GM13976 (cell line): ENCODE data around the gene NQO2.

ENCODE experiments used
- DNase-seq: peaks from one replicate; pipeline ENCODE4 v3.0.0; 2012; ENCODE audit warnings: low spot score
- in situ Hi-C: fragments of 300-500 bp; cut with MboI; formaldehyde crosslinking; loops from one replicate; pipeline ENCODE4 v1.12.0; 2022; ENCODE audit warnings: low sequenced_read_pairs, mixed read lengths, inconsistent platforms; ENCODE audit not compliant: unreplicated experiment
- TF ChIP-seq, protein P1 (sequence below): IDR thresholded peaks from 2 replicates; pipeline ENCODE4 v1.5.1; 2012; ENCODE audit warnings: borderline replicate concordance, mild to moderate bottlenecking; ENCODE audit not compliant: insufficient read depth; ENCODE audit errors: extremely low read depth, missing control alignments, control extremely low read depth

NQO2 gene

DNA sequence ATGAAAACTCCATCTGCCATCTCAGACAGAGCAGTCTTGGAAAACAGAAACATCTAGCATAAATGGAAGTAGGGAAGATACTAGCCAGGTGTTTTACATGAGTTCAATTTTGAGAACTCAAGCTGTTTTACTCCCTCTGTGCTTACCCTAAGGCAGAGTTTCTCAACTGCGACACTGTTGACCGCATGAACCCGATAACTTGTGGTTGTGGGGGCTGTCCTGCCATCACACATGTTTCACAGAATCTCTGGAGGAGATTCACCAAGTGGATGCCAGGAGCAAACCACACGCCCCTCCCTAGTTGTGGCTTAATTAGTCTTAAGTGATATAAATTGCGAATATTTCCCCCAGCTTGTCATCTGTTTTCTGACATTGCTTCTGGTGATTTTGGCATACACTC, 26.0 kb upstream of the NQO2 start:
- no peak for DNase-seq
- in situ Hi-C loops = no loop called here
- TF ChIP-seq, protein P1, sequence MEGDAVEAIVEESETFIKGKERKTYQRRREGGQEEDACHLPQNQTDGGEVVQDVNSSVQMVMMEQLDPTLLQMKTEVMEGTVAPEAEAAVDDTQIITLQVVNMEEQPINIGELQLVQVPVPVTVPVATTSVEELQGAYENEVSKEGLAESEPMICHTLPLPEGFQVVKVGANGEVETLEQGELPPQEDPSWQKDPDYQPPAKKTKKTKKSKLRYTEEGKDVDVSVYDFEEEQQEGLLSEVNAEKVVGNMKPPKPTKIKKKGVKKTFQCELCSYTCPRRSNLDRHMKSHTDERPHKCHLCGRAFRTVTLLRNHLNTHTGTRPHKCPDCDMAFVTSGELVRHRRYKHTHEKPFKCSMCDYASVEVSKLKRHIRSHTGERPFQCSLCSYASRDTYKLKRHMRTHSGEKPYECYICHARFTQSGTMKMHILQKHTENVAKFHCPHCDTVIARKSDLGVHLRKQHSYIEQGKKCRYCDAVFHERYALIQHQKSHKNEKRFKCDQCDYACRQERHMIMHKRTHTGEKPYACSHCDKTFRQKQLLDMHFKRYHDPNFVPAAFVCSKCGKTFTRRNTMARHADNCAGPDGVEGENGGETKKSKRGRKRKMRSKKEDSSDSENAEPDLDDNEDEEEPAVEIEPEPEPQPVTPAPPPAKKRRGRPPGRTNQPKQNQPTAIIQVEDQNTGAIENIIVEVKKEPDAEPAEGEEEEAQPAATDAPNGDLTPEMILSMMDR = no peak

DNA sequence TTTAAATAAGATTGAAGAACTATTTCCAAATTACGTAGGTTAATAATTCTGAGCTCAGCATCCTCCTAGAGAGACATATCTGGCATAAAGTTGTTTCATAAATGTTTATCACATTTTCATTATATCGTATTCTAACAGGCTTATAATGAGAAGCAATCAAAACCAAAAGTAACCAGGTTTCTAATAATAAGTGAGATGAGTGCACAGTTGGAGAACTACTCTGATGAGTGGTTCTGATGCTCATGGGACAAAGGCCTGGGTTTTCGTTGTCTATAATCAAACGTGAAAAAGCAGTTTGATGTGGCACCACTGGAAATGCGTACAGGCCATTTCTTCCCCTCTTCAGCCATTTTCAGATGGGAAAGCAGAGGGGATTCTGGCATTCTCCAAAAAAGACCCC, 23.6 kb upstream of the NQO2 start:
- TF ChIP-seq, protein P1 = no peak
- in situ Hi-C loops = no loop called here
- no peak for DNase-seq

- in situ Hi-C loops = no loop called here
- TF ChIP-seq, protein P1 = no peak
- DNase-seq = no peak
Measured at GRCh38 chr6:2976571-2977085, 23.1 kb upstream of the NQO2 start.

DNA sequence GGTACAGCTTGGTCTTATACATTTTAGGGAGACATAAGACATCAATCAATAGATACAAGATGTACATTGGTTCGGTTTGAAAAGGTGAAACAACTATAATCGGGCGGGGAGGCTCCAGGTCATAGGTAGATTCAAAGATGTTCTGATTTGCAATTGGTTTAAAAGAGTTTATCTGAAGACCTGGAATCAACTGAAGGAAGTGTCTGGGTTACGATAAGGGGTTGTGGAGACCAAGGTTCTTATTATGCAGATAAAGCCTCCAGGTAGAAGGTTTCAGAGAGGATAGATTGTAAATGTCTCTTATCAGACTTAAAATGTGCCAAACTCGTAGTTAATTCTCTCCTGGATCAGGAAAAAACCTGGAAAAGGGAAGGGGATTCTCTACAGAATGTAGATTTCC, 22.4 kb upstream of the NQO2 start:
- in situ Hi-C loops = no loop called here
- TF ChIP-seq, protein P1 = no peak
- no peak for DNase-seq

DNA sequence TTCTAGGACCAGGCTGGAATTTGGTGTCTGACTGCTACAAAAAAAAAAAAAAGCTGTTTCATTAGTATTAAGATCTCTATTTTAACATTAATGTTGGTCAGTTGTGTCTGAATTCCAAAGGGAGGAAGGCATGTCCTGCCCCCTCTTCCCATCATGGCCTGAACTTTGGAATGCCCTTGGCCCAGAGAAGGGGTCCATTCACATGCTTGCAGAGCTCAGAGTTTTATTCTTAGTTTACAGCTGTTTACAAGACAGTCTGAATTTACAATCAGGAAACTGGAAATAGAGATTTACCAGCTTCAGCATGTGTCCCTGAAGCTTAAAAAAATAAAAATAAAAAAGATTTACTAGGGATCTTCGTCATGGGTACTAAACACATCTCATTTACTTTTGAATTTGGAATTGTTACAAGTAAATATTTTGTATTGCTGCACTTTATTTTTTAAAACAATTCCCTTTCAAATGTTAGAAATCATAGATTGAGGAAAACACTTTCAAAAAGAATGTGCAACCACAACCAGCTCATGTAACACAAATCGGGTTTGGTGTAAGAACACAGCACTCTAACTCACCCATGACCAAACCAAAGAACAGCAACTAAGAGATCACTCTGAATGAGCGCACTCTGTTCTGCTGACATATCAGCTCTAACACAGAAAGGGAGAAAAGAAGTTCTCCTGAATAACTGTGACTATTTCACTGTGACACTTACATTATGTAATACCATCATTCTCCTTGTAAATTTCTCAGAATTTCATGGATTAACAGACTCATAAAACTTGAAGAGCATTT, 21.7 kb upstream of the NQO2 start:
- in situ Hi-C loops = no loop called here
- TF ChIP-seq, protein P1 = no peak
- DNase-seq = no peak

GRCh38 chr6:2978923-2979322, 20.8 kb upstream of the NQO2 start:
- DNase-seq = no peak
- TF ChIP-seq, protein P1 = no peak
- in situ Hi-C loops = no loop called here

DNA sequence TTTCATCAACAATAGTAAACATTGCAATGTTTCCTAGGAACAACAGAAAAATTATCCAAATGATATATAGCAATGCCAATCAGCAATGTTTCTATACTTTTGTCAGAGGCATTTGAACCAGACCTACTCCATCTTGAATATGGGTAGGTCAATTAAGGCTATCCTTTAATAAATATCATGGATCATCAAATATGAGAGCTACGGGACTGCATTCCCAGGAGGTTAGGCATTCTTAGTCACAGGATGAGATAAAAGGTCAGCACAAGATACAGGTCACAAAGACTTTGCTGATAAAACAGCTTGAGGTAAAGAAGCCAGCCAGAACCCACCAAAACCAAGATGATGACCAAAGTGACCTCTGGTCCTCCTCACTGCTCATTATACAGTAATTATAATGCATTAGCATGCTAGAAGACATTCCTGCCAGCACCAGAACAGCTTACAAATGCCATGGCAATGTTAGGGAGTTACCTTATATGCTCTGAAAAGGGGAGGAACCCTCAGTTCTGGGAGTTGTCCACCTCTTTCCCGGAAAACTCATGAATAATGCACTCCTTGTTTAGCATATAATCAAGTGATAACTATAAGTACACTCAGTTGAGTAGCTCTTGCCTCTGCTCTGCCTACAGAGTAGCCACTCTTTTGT, 19.8 kb upstream of the NQO2 start:
- TF ChIP-seq, protein P1 = no peak
- in situ Hi-C loops = no loop called here
- no peak for DNase-seq
